Measurements from ENCODE around the gene L2HGDH. TPM values are rescaled to one million over a fixed set of nuclear protein-coding genes. Genes with fewer than 3 reads are reported as not detected.

Gene L2HGDH
- polyA plus RNA-seq, 1 of the 3 experiments (the other 2 are of a cell fraction) = 8.4 TPM

GRCh38 chr14:50237427-50237826 is 74.6 kb downstream of the L2HGDH start:
- no peaks in the 10 kb centered on the region for H3K27me3 ChIP-seq (ENCODE audit: insufficient read depth)
- no peak for DNase-seq
- 53% methylated on average over 3 of the region's 3 CpGs for WGBS (ENCODE audit: low lambda C conversion rate)
- TF ChIP-seq, protein P1, sequence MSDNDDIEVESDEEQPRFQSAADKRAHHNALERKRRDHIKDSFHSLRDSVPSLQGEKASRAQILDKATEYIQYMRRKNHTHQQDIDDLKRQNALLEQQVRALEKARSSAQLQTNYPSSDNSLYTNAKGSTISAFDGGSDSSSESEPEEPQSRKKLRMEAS (IDR thresholded peaks at IDR 0.05; ENCODE audit: low read depth) = no peak
- TF ChIP-seq RCOR1 (IDR thresholded peaks at IDR 0.05; ENCODE audit: low read length) (no peak), GATA2 (CRISPR knock-in tag; IDR thresholded peaks at IDR 0.05) (no peak), FOSL2 (IDR thresholded peaks at IDR 0.05; ENCODE audit: borderline replicate concordance, low read depth) (no peak), TEAD4 (IDR thresholded peaks at IDR 0.05; ENCODE audit: borderline replicate concordance, insufficient read depth) (no peak)
- CTCF ChIA-PET = no interaction called here
- no peaks in the 10 kb centered on the region for H4K20me1 ChIP-seq (ENCODE audit: insufficient read depth)
- H3K9me2 ChIP-seq = no peaks in the 10 kb centered on the region
- no peak overlapping the region for H3K4me3 ChIP-seq (ENCODE audit: low read depth in 2 of 2, low read length in 1 of 2)
- H3K79me2 ChIP-seq (ENCODE audit: insufficient read depth) = no peaks in the 10 kb centered on the region
- no peaks in the 10 kb centered on the region for H3K36me3 ChIP-seq (replicated peaks in 1 of 2; ENCODE audit: control insufficient read depth in 1 of 2, insufficient read depth in 2 of 2, low read length in 1 of 2)
- no peak overlapping the region for H3K4me2 ChIP-seq
- no peaks in the 10 kb centered on the region for H3K9me3 ChIP-seq
- H3F3A ChIP-seq (replicated peaks; ENCODE audit: insufficient read depth) = peaks cover 3% of the 10 kb centered on the region
- no peaks in the 10 kb centered on the region for H3K4me1 ChIP-seq (ENCODE audit: control insufficient read depth in 1 of 2, insufficient read depth in 2 of 2, low read depth in 1 of 2, low read length in 1 of 2)
- POLR2A ChIA-PET = no interaction called here
- H2AFZ ChIP-seq (ENCODE audit: low read depth) = no peak overlapping the region
- H3K9ac ChIP-seq = no peak overlapping the region
- no peak overlapping the region for H3K27ac ChIP-seq (ENCODE audit: low read depth in 2 of 2, low read length in 1 of 2)

DNA sequence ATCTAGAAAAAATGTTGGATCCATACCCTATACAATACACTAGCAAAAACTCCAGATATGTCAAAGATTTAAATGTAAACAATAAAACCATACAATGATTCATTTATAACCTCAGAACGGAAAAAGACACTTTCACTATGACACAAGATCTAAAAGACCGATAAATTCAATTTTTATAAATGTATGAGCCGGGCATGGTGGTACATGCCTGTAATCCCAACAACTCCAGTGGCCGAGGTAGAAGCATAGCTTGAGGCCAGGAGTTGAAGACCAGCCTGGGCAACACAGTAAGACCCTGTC is 78.1 kb downstream of the L2HGDH start:
- Histone ChIP-seq H3K9ac (no peak overlapping the region), H3K9me3 (no peaks in the 10 kb centered on the region), H3K79me2 (ENCODE audit: insufficient read depth) (peaks cover 21% of the 10 kb centered on the region), H3K4me3 (ENCODE audit: low read depth in 2 of 2, low read length in 1 of 2) (no peak overlapping the region), H3F3A (replicated peaks; ENCODE audit: insufficient read depth) (peaks cover 15% of the 10 kb centered on the region), H3K4me1 (ENCODE audit: control insufficient read depth in 1 of 2, insufficient read depth in 2 of 2, low read depth in 1 of 2, low read length in 1 of 2) (peaks cover 0 to 7% of the 10 kb centered on the region in 2 experiments; a peak in 2 of 4 replicates), H3K4me2 (no peak overlapping the region), H3K9me2 (no peaks in the 10 kb centered on the region), H4K20me1 (ENCODE audit: insufficient read depth) (peaks cover 10% of the 10 kb centered on the region), H3K27me3 (ENCODE audit: insufficient read depth) (no peaks in the 10 kb centered on the region), H2AFZ (ENCODE audit: low read depth) (no peak overlapping the region), H3K27ac (ENCODE audit: low read depth in 2 of 2, low read length in 1 of 2) (no peak overlapping the region), H3K36me3 (replicated peaks in 1 of 2; ENCODE audit: control insufficient read depth in 1 of 2, insufficient read depth in 2 of 2, low read length in 1 of 2) (peaks cover 0 to 4% of the 10 kb centered on the region in 2 experiments)
- ChIA-PET CTCF (interaction anchor here (2.1 kb wide), 1 partner anchor 354 kb away, joined by 6 read pairs; no protein-coding TSS in a partner anchor), POLR2A (no interaction called here)
- TF ChIP-seq FOSL2 (IDR thresholded peaks at IDR 0.05; ENCODE audit: borderline replicate concordance, low read depth) (no peak), NRF1 (IDR thresholded peaks at IDR 0.05; ENCODE audit: low read depth, low read length) (no peak), GABPA (IDR thresholded peaks at IDR 0.05; ENCODE audit: low read depth) (no peak), MXI1 (IDR thresholded peaks at IDR 0.05; ENCODE audit: low read depth, low read length) (no peak), TEAD4 (IDR thresholded peaks at IDR 0.05; ENCODE audit: borderline replicate concordance, insufficient read depth) (no peak), USF2 (IDR thresholded peaks at IDR 0.05; ENCODE audit: borderline replicate concordance, low read depth, low read length) (no peak), ZBTB33 (IDR thresholded peaks at IDR 0.05; ENCODE audit: borderline replicate concordance, low read depth) (no peak), FOXJ3 (CRISPR knock-in tag; IDR thresholded peaks at IDR 0.05) (no peak), SIN3A (IDR thresholded peaks at IDR 0.05; ENCODE audit: borderline replicate concordance, low read depth, low read length) (no peak), TAF1 (IDR thresholded peaks at IDR 0.05; ENCODE audit: borderline replicate concordance, low read depth, low read length) (no peak), NFIC (IDR thresholded peaks at IDR 0.05; ENCODE audit: borderline replicate concordance) (no peak), EZH2phosphoT487 (IDR thresholded peaks at IDR 0.05; ENCODE audit: borderline replicate concordance, low read depth) (no peak), CHD2 (IDR thresholded peaks at IDR 0.05; ENCODE audit: low read length, partially characterized antibody) (no peak), GATA2 (CRISPR knock-in tag; IDR thresholded peaks at IDR 0.05) (no peak), EP300 (IDR thresholded peaks at IDR 0.05; ENCODE audit: borderline replicate concordance in 1 of 2, low read depth in 1 of 2, low read length in 1 of 2) (no peak), SMC3 (IDR thresholded peaks at IDR 0.05; ENCODE audit: low read depth, low read length) (no peak)
- TF ChIP-seq, protein P2, sequence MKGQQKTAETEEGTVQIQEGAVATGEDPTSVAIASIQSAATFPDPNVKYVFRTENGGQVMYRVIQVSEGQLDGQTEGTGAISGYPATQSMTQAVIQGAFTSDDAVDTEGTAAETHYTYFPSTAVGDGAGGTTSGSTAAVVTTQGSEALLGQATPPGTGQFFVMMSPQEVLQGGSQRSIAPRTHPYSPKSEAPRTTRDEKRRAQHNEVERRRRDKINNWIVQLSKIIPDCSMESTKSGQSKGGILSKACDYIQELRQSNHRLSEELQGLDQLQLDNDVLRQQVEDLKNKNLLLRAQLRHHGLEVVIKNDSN (IDR thresholded peaks at IDR 0.05; ENCODE audit: borderline replicate concordance, low read depth) = no peak
- TF ChIP-seq, protein P3, sequence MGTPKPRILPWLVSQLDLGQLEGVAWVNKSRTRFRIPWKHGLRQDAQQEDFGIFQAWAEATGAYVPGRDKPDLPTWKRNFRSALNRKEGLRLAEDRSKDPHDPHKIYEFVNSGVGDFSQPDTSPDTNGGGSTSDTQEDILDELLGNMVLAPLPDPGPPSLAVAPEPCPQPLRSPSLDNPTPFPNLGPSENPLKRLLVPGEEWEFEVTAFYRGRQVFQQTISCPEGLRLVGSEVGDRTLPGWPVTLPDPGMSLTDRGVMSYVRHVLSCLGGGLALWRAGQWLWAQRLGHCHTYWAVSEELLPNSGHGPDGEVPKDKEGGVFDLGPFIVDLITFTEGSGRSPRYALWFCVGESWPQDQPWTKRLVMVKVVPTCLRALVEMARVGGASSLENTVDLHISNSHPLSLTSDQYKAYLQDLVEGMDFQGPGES (IDR thresholded peaks at IDR 0.05; ENCODE audit: low read depth, low read length) = no peak
- DNase-seq = no peak
- 96% methylated on average over 4 of the region's 4 CpGs for WGBS (ENCODE audit: low lambda C conversion rate)
